Kidney (tissue), 14 donors: ENCODE results near the gene TRAPPC1. TPM values are rescaled to one million over a fixed set of nuclear protein-coding genes. Genes with fewer than 3 reads are reported as not detected.

ENCODE experiments used
- DNase-seq, 5 donors: peaks; one replicate each; pipeline ENCODE4 v3.0.0-alpha.2; 2013 to 2020
- FAIRE-seq: peaks from 2 replicates; lab custom pipeline; 2012; peaks lifted over from hg19 to GRCh38; lab: Jason Lieb, UNC
- H3K27ac ChIP-seq, 2 donors: one replicate each; pipeline ENCODE4 v1.7.0; 2013; ENCODE audit warnings: low read depth in 2 of 2, low read length in 2 of 2, inconsistent platforms in 1 of 2
- H3K27me3 ChIP-seq: one replicate; pipeline ENCODE4 v1.7.1; 2013; ENCODE audit warnings: low read length, inconsistent platforms; ENCODE audit not compliant: control insufficient read depth, insufficient read depth
- H3K36me3 ChIP-seq, 3 donors: one replicate each; pipeline versions ENCODE4 v1.7.0 to v1.7.1; 2013; ENCODE audit warnings: low read length in 3 of 3, control low read depth in 1 of 3, inconsistent platforms in 1 of 3; ENCODE audit not compliant: insufficient read depth in 3 of 3, control insufficient read depth in 2 of 3
- H3K4me1 ChIP-seq, 3 donors: one replicate each; pipeline versions ENCODE4 v1.7.0 to v1.7.1; 2013; ENCODE audit warnings: low read length in 3 of 3, inconsistent platforms in 1 of 3, low read depth in 1 of 3; ENCODE audit not compliant: control insufficient read depth in 2 of 3, insufficient read depth in 2 of 3
- H3K4me3 ChIP-seq, 3 donors: one replicate each; pipeline versions ENCODE4 v1.7.0 to v1.8.1; 2013; ENCODE audit warnings: low read length in 3 of 3, control low read depth in 1 of 3, inconsistent platforms in 1 of 3
- H3K9ac ChIP-seq, 3 donors: one replicate each; pipeline versions ENCODE4 v1.7.0 to v1.7.1; 2013; ENCODE audit warnings: low read length in 3 of 3, control low read depth in 1 of 3, inconsistent platforms in 1 of 3
- H3K9me3 ChIP-seq, 3 donors: one replicate each; pipeline versions ENCODE4 v1.7.0 to v1.7.1; 2013; ENCODE audit warnings: low read length in 3 of 3, control low read depth in 1 of 3, inconsistent platforms in 1 of 3; ENCODE audit not compliant: control insufficient read depth in 2 of 3, insufficient read depth in 1 of 3
- CTCF ChIP-seq: IDR thresholded peaks from 3 replicates; pipeline ENCODE4 v1.5.1; 2012; ENCODE audit warnings: mild to moderate bottlenecking, moderate library complexity, borderline replicate concordance; ENCODE audit not compliant: insufficient read depth; ENCODE audit errors: extremely low read depth
- intact Hi-C: fragments of 100-400 bp; cut with DNase I; formaldehyde crosslinking; loops from one replicate; pipeline ENCODE4 v1.11.1; 2022
- polyA plus RNA-seq: library from polyadenylated mRNA; stranded (reverse); fragments of 350-450 nt; fragmentation: Illumina TruSeq; extraction: RNeasy Lipid Tissue Mini Kit (QIAGEN cat#74804); gene quantifications from one replicate; pipeline ENCODE4 v1.2.3, GENCODE V29; 2014; ENCODE audit warnings: low read depth, low replicate concordance; ENCODE audit not compliant: insufficient read depth
- total RNA-seq: library from RNA; stranded (reverse); fragmentation: NEBNext Ultra II Directional; extraction: Animal tissue kit (Norgen Biotek cat#: 25700); gene quantifications from one replicate; pipeline ENCODE4 v1.2.1, GENCODE V29; 2021
- donor health status: control.
- donor health status: control.
- donor health status: control.
- donor health status: control.
- donor health status: control.
- donor health status: DM: yes; HTN: yes; CAD: no.
- donor health status: Normal renal cell carcinoma (clear cell type).

TRAPPC1 gene
- total and polyA plus RNA-seq, 2 donors from 2014 or later: 149 to 291 TPM

GRCh38 chr17:7910711-7911110 is 21.0 kb downstream of the TRAPPC1 start:
- Histone ChIP-seq H3K36me3 (peaks cover 7 to 25% (median 21%) of the 10 kb centered on the region in 3 donors), H3K9ac (no peak overlapping the region), H3K27ac (no peak overlapping the region), H3K27me3 (no peaks in the 10 kb centered on the region), H3K4me1 (peaks cover 0 to 10% (median 7%) of the 10 kb centered on the region in 3 donors), H3K9me3 (no peaks in the 10 kb centered on the region), H3K4me3 (no peak overlapping the region)
- FAIRE-seq: no peak
- no peak for TF ChIP-seq CTCF
- intact Hi-C loops: loop anchor here (5.0 kb wide), 1 partner anchor 77 kb away; no protein-coding TSS in a partner anchor
- DNase-seq: no peak

- Histone ChIP-seq H3K27ac (no peak overlapping the region), H3K4me3 (no peak overlapping the region), H3K36me3 (peaks cover 7 to 25% (median 24%) of the 10 kb centered on the region in 3 donors), H3K4me1 (peaks cover 0 to 8% (median 6%) of the 10 kb centered on the region in 3 donors), H3K9me3 (no peaks in the 10 kb centered on the region), H3K9ac (no peak overlapping the region), H3K27me3 (no peaks in the 10 kb centered on the region)
- TF ChIP-seq CTCF: no peak
- intact Hi-C loops: loop anchor here (5.0 kb wide), 1 partner anchor 77 kb away; no protein-coding TSS in a partner anchor
- no peak for FAIRE-seq
- no peak for DNase-seq
Observed at GRCh38 chr17:7910281-7910680, 21.5 kb downstream of the TRAPPC1 start.

- no peak overlapping the region for H3K27ac ChIP-seq
- H3K9me3 ChIP-seq: no peaks in the 10 kb centered on the region
- FAIRE-seq (no peak), DNase-seq (no peak)
- no peaks in the 10 kb centered on the region for H3K4me1 ChIP-seq
- intact Hi-C loops: no loop called here
- TF ChIP-seq CTCF: no peak
- peaks cover 7 to 37% (median 31%) of the 10 kb centered on the region in 3 donors for H3K36me3 ChIP-seq
- no peak overlapping the region for H3K4me3 ChIP-seq
- no peak overlapping the region for H3K9ac ChIP-seq
- H3K27me3 ChIP-seq: no peaks in the 10 kb centered on the region
Observed at GRCh38 chr17:7909089-7909488, 22.7 kb downstream of the TRAPPC1 start.
